ENCODE results near the gene FKBP15. TPM values are rescaled to one million over a fixed set of nuclear protein-coding genes. Genes with fewer than 3 reads are reported as not detected.

FKBP15 gene
- total RNA-seq, 1 experiment from 2014 or later = 23.5 TPM

GRCh38 chr9:113173341-113173740 lies 47.7 kb downstream of the FKBP15 start:
- no peaks in the 10 kb centered on the region for H3K9me3 ChIP-seq (ENCODE audit: low read depth, low read length, poor library complexity, severe bottlenecking)
- CTCF ChIA-PET = no interaction called here
- no TSS peak for BruUV-seq (replicated peaks)
- DNase-seq (ENCODE audit: low spot score) = no peak
- peaks cover 84% of the 10 kb centered on the region for H3K36me3 ChIP-seq (ENCODE audit: insufficient read depth, low read length, poor library complexity, severe bottlenecking)
- no peaks in the 10 kb centered on the region for H3K4me1 ChIP-seq (ENCODE audit: insufficient read depth, low read length, poor library complexity, severe bottlenecking)
- H3K27ac ChIP-seq (ENCODE audit: low read depth, low read length, poor library complexity, severe bottlenecking) = no peak overlapping the region
- H3K27me3 ChIP-seq (replicated peaks; ENCODE audit: insufficient read depth, low read depth, low read length, poor library complexity) = no peaks in the 10 kb centered on the region
- intact Hi-C loops (cut with micrococcal nuclease; ENCODE audit: unreplicated experiment) = no loop called here
- TF ChIP-seq EZH2 (IDR thresholded peaks at IDR 0.05; ENCODE audit: borderline replicate concordance, low read depth, low read length, poor library complexity, severe bottlenecking) = no peak
- POLR2A ChIA-PET (ENCODE audit: low non-redundant PET) = no interaction called here
- no peak overlapping the region for H3K4me3 ChIP-seq (ENCODE audit: low read depth, low read length, poor library complexity, severe bottlenecking)

GRCh38 chr9:113168809-113169208 lies 52.3 kb downstream of the FKBP15 start:
- H3K4me3 ChIP-seq (ENCODE audit: low read depth, low read length, poor library complexity, severe bottlenecking) = no peak overlapping the region
- no peak for DNase-seq (ENCODE audit: low spot score)
- ChIA-PET CTCF (no interaction called here), POLR2A (ENCODE audit: low non-redundant PET) (no interaction called here)
- no peaks in the 10 kb centered on the region for H3K9me3 ChIP-seq (ENCODE audit: low read depth, low read length, poor library complexity, severe bottlenecking)
- intact Hi-C loops (cut with micrococcal nuclease; ENCODE audit: unreplicated experiment) = no loop called here
- no peak overlapping the region for H3K27ac ChIP-seq (ENCODE audit: low read depth, low read length, poor library complexity, severe bottlenecking)
- H3K4me1 ChIP-seq (ENCODE audit: insufficient read depth, low read length, poor library complexity, severe bottlenecking) = peaks cover 5% of the 10 kb centered on the region
- TF ChIP-seq CTCF (conservative IDR thresholded peaks at IDR 0.05; ENCODE audit: low read depth, low read length) = no peak
- TF ChIP-seq EZH2 (IDR thresholded peaks at IDR 0.05; ENCODE audit: borderline replicate concordance, low read depth, low read length, poor library complexity, severe bottlenecking) = no peak
- BruUV-seq (replicated peaks) = no TSS peak
- no peaks in the 10 kb centered on the region for H3K27me3 ChIP-seq (replicated peaks; ENCODE audit: insufficient read depth, low read depth, low read length, poor library complexity)
- H3K36me3 ChIP-seq (ENCODE audit: insufficient read depth, low read length, poor library complexity, severe bottlenecking) = peaks cover 69% of the 10 kb centered on the region

- Histone ChIP-seq H3K27ac (ENCODE audit: low read depth, low read length, poor library complexity, severe bottlenecking) (no peak overlapping the region), H3K9me3 (ENCODE audit: low read depth, low read length, poor library complexity, severe bottlenecking) (no peaks in the 10 kb centered on the region), H3K36me3 (ENCODE audit: insufficient read depth, low read length, poor library complexity, severe bottlenecking) (peaks cover 56% of the 10 kb centered on the region), H3K4me3 (ENCODE audit: low read depth, low read length, poor library complexity, severe bottlenecking) (no peak overlapping the region), H3K27me3 (replicated peaks; ENCODE audit: insufficient read depth, low read depth, low read length, poor library complexity) (no peaks in the 10 kb centered on the region), H3K4me1 (ENCODE audit: insufficient read depth, low read length, poor library complexity, severe bottlenecking) (peaks cover 5% of the 10 kb centered on the region)
- DNase-seq (ENCODE audit: low spot score) = no peak
- TF ChIP-seq CTCF (conservative IDR thresholded peaks at IDR 0.05; ENCODE audit: low read depth, low read length) (no peak), EZH2 (IDR thresholded peaks at IDR 0.05; ENCODE audit: borderline replicate concordance, low read depth, low read length, poor library complexity, severe bottlenecking) (no peak)
- intact Hi-C loops (cut with micrococcal nuclease; ENCODE audit: unreplicated experiment) = no loop called here
- ChIA-PET POLR2A (ENCODE audit: low non-redundant PET) (no interaction called here), CTCF (no interaction called here)
- BruUV-seq (replicated peaks) = no TSS peak
Observed at GRCh38 chr9:113166039-113166438, 55.0 kb downstream of the FKBP15 start.

GRCh38 chr9:113164536-113165300 lies 56.4 kb downstream of the FKBP15 start:
- no peak for DNase-seq (ENCODE audit: low spot score)
- Histone ChIP-seq H3K36me3 (ENCODE audit: insufficient read depth, low read length, poor library complexity, severe bottlenecking) (peaks cover 44% of the 10 kb centered on the region), H3K9me3 (ENCODE audit: low read depth, low read length, poor library complexity, severe bottlenecking) (no peaks in the 10 kb centered on the region), H3K4me1 (ENCODE audit: insufficient read depth, low read length, poor library complexity, severe bottlenecking) (peaks cover 5% of the 10 kb centered on the region), H3K27ac (ENCODE audit: low read depth, low read length, poor library complexity, severe bottlenecking) (no peak overlapping the region), H3K4me3 (ENCODE audit: low read depth, low read length, poor library complexity, severe bottlenecking) (no peak overlapping the region), H3K27me3 (replicated peaks; ENCODE audit: insufficient read depth, low read depth, low read length, poor library complexity) (no peaks in the 10 kb centered on the region)
- POLR2A ChIA-PET (ENCODE audit: low non-redundant PET) = no interaction called here
- BruUV-seq (replicated peaks) = no TSS peak
- CTCF ChIA-PET = no interaction called here
- intact Hi-C loops (cut with micrococcal nuclease; ENCODE audit: unreplicated experiment) = no loop called here
- TF ChIP-seq CTCF (conservative IDR thresholded peaks at IDR 0.05; ENCODE audit: low read depth, low read length) (no peak), EZH2 (IDR thresholded peaks at IDR 0.05; ENCODE audit: borderline replicate concordance, low read depth, low read length, poor library complexity, severe bottlenecking) (no peak)

All from A673 (cell line).